K562 (cell line): ENCODE measurements around the gene BNIPL. TPM values are rescaled to one million over a fixed set of nuclear protein-coding genes. Genes with fewer than 3 reads are reported as not detected.
A peak's percentile ranks its signal among the peaks of the same experiment; 100 is the strongest.

Experiments
- ATAC-seq: fragments of 200-7000 bp; cut with Tn5 transposase; 3 replicates; pipeline ENCODE4 v1.9.1; 2020; ENCODE audit warnings: moderate library complexity
- BruUV-seq: library from RNA; stranded (reverse); fragments of 400-500 nt; replicated peaks from 2 replicates; lab custom pipeline; 2021; lab: Mats Ljungman, UMichigan
- CTCF ChIA-PET: fragments of 300-600 bp; formaldehyde crosslinking; extraction: SDS; loops from one replicate; lab custom pipeline; 2021; ENCODE audit warnings: low intra/inter-chr PET ratio; lab: Yijun Ruan, JAX
- POLR2A ChIA-PET: fragments of 300-600, 350-650 bp; sonication (Branson Sonifier 250); formaldehyde crosslinking; extraction: SDS; loops from one replicate; lab custom pipeline; 2021; ENCODE audit warnings: antibody characterized with exemption, inconsistent platforms; lab: Yijun Ruan, JAX
- DNase-seq, 4 experiments: peaks; one replicate each; pipeline versions ENCODE4 v3.0.0 to v3.0.0-alpha.2; 2011 to 2018; ENCODE audit warnings: low spot score in 3 of 4, mixed read lengths in 3 of 4; ENCODE audit errors: extremely low read depth in 1 of 4
- FAIRE-seq: peaks from 2 replicates; lab custom pipeline; 2011; peaks lifted over from hg19 to GRCh38; lab: Jason Lieb, UNC
- H2AFZ ChIP-seq: 2 replicates; pipeline ENCODE4 v1.6.0; 2011; ENCODE audit warnings: low read depth, low read length, control low read depth, inconsistent platforms
- H3K27ac ChIP-seq: fragments of 200-600 bp; 3 replicates; pipeline ENCODE4 v1.8.0; 2011; ENCODE audit warnings: low read depth, mild to moderate bottlenecking, control low read depth, inconsistent platforms, low read length, moderate library complexity, mixed read lengths; ENCODE audit errors: extremely low read depth
- H3K27me3 ChIP-seq, 2 experiments: fragments of 300-600 bp in 1 of 2; 2 replicates in 1 of 2; 3 replicates in 1 of 2; pipeline versions ENCODE4 v1.6.0 to v1.8.0; 2011; ENCODE audit warnings: inconsistent platforms in 2 of 2, low read length in 2 of 2, mild to moderate bottlenecking in 1 of 2, mixed read lengths in 1 of 2, moderate library complexity in 1 of 2; ENCODE audit not compliant: control insufficient read depth in 2 of 2, insufficient read depth in 2 of 2
- H3K36me3 ChIP-seq: fragments of 300-600 bp; 3 replicates; pipeline ENCODE4 v1.8.0; 2011; ENCODE audit warnings: mild to moderate bottlenecking, low read length, inconsistent platforms; ENCODE audit not compliant: control insufficient read depth, insufficient read depth
- H3K4me1 ChIP-seq, 2 experiments: fragments of 200-600 bp in 1 of 2; replicated peaks in 1 of 2; 2 replicates in 1 of 2; 3 replicates in 1 of 2; pipeline versions ENCODE4 v1.5.1 to v1.8.0; 2011; ENCODE audit warnings: inconsistent platforms in 2 of 2, low read length in 2 of 2, mild to moderate bottlenecking in 1 of 2, mixed read lengths in 1 of 2, moderate library complexity in 1 of 2; ENCODE audit not compliant: control insufficient read depth in 2 of 2, insufficient read depth in 2 of 2
- H3K4me2 ChIP-seq: 2 replicates; pipeline ENCODE4 v1.6.1; 2011; ENCODE audit warnings: low read length, control low read depth, inconsistent platforms, mixed read lengths; ENCODE audit not compliant: insufficient read depth
- H3K4me3 ChIP-seq: fragments of 200-600 bp; sonication (generic), shearing (Covaris generic); 2 replicates; pipeline ENCODE4 v1.5.1; 2016; ENCODE audit warnings: control low read depth, inconsistent platforms
- H3K79me2 ChIP-seq: fragments of 200-600 bp; 3 replicates; pipeline ENCODE4 v1.8.0; 2011; ENCODE audit warnings: low read length, inconsistent platforms; ENCODE audit not compliant: control insufficient read depth, insufficient read depth
- H3K9ac ChIP-seq, 2 experiments: 2 replicates each; pipeline versions ENCODE4 v1.6.0 to v1.6.1; 2011; ENCODE audit warnings: low read depth in 2 of 2, low read length in 2 of 2, control low read depth in 1 of 2, inconsistent platforms in 1 of 2, mild to moderate bottlenecking in 1 of 2, mixed read lengths in 1 of 2; ENCODE audit not compliant: insufficient read depth in 1 of 2
- H3K9me1 ChIP-seq: one replicate; pipeline ENCODE4 v1.6.0; 2011; ENCODE audit warnings: inconsistent platforms, mild to moderate bottlenecking, low read length, moderate library complexity; ENCODE audit not compliant: control insufficient read depth, insufficient read depth
- H3K9me3 ChIP-seq: replicated peaks from 2 replicates; pipeline ENCODE4 v1.5.1; 2011; ENCODE audit warnings: low read depth, low read length, inconsistent platforms; ENCODE audit not compliant: control insufficient read depth, insufficient read depth
- H4K20me1 ChIP-seq: replicated peaks from 2 replicates; pipeline ENCODE4 v1.6.1; 2011; ENCODE audit warnings: low read length, inconsistent platforms, mixed read lengths; ENCODE audit not compliant: control insufficient read depth, insufficient read depth
- CHD1 ChIP-seq: fragments of 200-600 bp; sonication (generic); IDR thresholded peaks from one replicate; pipeline ENCODE4 v1.6.1; 2012; ENCODE audit warnings: mild to moderate bottlenecking, moderate library complexity, low read length, inconsistent platforms
- POLR2AphosphoS2 ChIP-seq: IDR thresholded peaks from 2 replicates; pipeline ENCODE4 v1.6.1; 2012; ENCODE audit warnings: low read length, improper control_type of control experiment
- RBFOX2 ChIP-seq: fragments of 200-400 bp; formaldehyde crosslinking; IDR thresholded peaks from 2 replicates; pipeline ENCODE4 v1.6.1; 2017; ENCODE audit warnings: low read depth, mild to moderate bottlenecking, low read length, moderate library complexity
- RFX1 ChIP-seq: fragments of 450-650 bp; IDR thresholded peaks from 2 replicates; pipeline ENCODE4 v1.6.1; 2016; ENCODE audit warnings: mild to moderate bottlenecking, moderate library complexity
- SUPT5H ChIP-seq: fragments of 450-650 bp; IDR thresholded peaks from 2 replicates; pipeline ENCODE4 v1.6.1; 2016
- TFAM ChIP-seq: fragments of 250-450 bp; sonication (Bioruptor Pico); conservative IDR thresholded peaks from 2 replicates; pipeline ENCODE4 v1.5.0; 2021; ENCODE audit warnings: mild to moderate bottlenecking, moderate library complexity
- ZBTB7A ChIP-seq: IDR thresholded peaks from 2 replicates; pipeline ENCODE4 v1.6.1; 2011; ENCODE audit warnings: low read depth, mild to moderate bottlenecking, low read length, moderate library complexity, borderline replicate concordance; ENCODE audit not compliant: control insufficient read depth
- ZNF263 ChIP-seq: sonication (generic); formaldehyde crosslinking; IDR thresholded peaks from 2 replicates; pipeline ENCODE4 v1.8.0; 2022; ENCODE audit warnings: mild to moderate bottlenecking, missing genetic modification reagents, borderline replicate concordance
- ZNF76 ChIP-seq: fragments of 250-450 bp; sonication (Bioruptor Pico); IDR thresholded peaks from 2 replicates; pipeline ENCODE4 v1.4.0; 2020; ENCODE audit warnings: mild to moderate bottlenecking, moderate library complexity, borderline replicate concordance
- WGBS: fragments of 100-300 bp; shearing (Covaris generic); methylation state at CpG from one replicate; pipeline ENCODE4 v1.1.6; 2016; ENCODE audit warnings: low coverage, mixed read lengths; ENCODE audit not compliant: insufficient coverage; ENCODE audit errors: missing lambda C conversion rate; 5-methylcytosine and 5-hydroxymethylcytosine counted together
- in situ Hi-C: fragments of 300-500 bp; cut with MboI; formaldehyde crosslinking; loops from 4 replicates; pipeline ENCODE4 v1.15.0; 2018; ENCODE audit warnings: inconsistent platforms, mixed read lengths
- intact Hi-C: fragments of 100-400 bp; cut with micrococcal nuclease; formaldehyde crosslinking; loops from 2 replicates; pipeline ENCODE4 v1.14.2; 2022
- polyA plus RNA-seq, 8 experiments: library from polyadenylated mRNA; depleted of rRNA in 4 of 8; stranded (reverse) in 5 of 8; unstranded in 3 of 8; fragments of >200 nt; fragmentation: Nextera tagmentation in 2 of 8; fragmentation: Illumina TruSeq in 1 of 8; extraction: Ambion mirVana in 2 of 8; extraction: Trizol in 1 of 8; gene quantifications; 2 replicates each; pipeline versions ENCODE4 v1.2.1 to v1.2.3, GENCODE V29; 2011 to 2014; ENCODE audit warnings: inconsistent platforms in 1 of 8, missing spikeins in 1 of 8
- total RNA-seq, 7 experiments: library from RNA; depleted of rRNA in 6 of 7; stranded (reverse); fragments of >200 nt in 6 of 7; fragmentation: Illumina TruSeq in 2 of 7; extraction: Trizol in 2 of 7; gene quantifications; 2 replicates each; pipeline versions ENCODE4 v1.2.1 to v1.2.3, GENCODE V29; 2011 to 2021; ENCODE audit warnings: low replicate concordance in 1 of 7
- TF ChIP-seq, protein P1 (sequence below), 2 experiments: fragments of 450-650 bp; IDR thresholded peaks; 2 replicates each; pipeline ENCODE4 v1.6.1; 2018; ENCODE audit warnings: mild to moderate bottlenecking in 2 of 2, low read depth in 1 of 2; ENCODE audit not compliant: partially characterized antibody in 2 of 2

Gene BNIPL
- total and polyA plus RNA-seq, 9 of the 15 experiments (the other 6 are each of a cell fraction or from before 2014, with no cell fraction given), result 0.08 to 1.4 (median 0.68) TPM

DNA sequence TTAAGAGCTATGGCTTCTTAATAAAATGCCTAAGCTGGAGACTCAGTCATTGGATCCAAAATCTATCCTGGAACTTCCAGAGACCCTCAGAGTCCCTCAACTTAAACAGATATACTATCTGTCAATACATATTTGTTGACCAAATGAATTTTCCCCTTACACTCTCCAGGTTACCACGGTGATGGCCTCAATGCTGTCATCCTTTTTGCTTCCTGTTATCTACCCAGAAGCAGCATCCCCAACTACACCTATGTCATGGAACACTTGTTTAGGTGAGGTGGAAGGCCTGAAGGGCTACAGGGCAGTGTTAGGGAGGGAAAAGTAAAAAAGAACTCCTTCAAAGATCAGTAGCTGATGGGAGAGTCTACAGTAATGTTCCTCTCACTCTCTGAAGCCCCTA is 6.8 kb downstream of the BNIPL start:
- H3K79me2 ChIP-seq, result peaks cover 5% of the 10 kb centered on the region; the same call in 2 of the 3 replicates
- no peak for DNase-seq
- H2AFZ ChIP-seq, result no peak overlapping the region
- ChIA-PET CTCF (no interaction called here), POLR2A (interaction anchor here (0.7 to 2.6 kb wide), 6 partner anchors 12 to 36 kb away, joined by 3 to 16 read pairs (median 3); partner anchors contain the start of genes CDC42SE1, MINDY1 and MLLT11)
- intact Hi-C loops (no loop called here), in situ Hi-C loops (no loop called here)
- no peak overlapping the region for H3K4me3 ChIP-seq
- H4K20me1 ChIP-seq, result no peaks in the 10 kb centered on the region
- H3K36me3 ChIP-seq, result no peaks in the 10 kb centered on the region
- no peak overlapping the region for H3K9ac ChIP-seq
- H3K9me3 ChIP-seq, result no peaks in the 10 kb centered on the region
- no peak overlapping the region for H3K4me2 ChIP-seq
- peak; percentile 56 for TF ChIP-seq RFX1
- TF ChIP-seq ZNF76 (CRISPR knock-in tag), result no peak
- BruUV-seq, result no TSS peak
- H3K4me1 ChIP-seq, result peaks cover 9 to 13% of the 10 kb centered on the region in 2 experiments; a peak in 4 of 5 replicates
- WGBS, result 42% methylated on average over 1 of the region's 1 CpG
- ATAC-seq, result no peak
- no peaks in the 10 kb centered on the region for H3K27me3 ChIP-seq
- no peak overlapping the region for H3K27ac ChIP-seq
- H3K9me1 ChIP-seq, result no peaks in the 10 kb centered on the region
- no peak for FAIRE-seq

DNA sequence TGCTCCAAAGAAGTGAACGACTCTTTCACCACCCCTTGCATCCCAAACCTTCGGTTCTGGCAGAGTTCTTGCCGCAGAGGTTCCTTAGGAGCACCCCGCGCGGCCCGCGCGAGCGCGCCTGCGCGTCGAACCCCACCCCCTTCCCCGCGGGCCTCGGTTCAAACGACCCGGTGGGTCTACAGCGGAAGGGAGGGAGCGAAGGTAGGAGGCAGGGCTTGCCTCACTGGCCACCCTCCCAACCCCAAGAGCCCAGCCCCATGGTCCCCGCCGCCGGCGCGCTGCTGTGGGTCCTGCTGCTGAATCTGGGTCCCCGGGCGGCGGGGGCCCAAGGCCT is 11.2 kb downstream of the BNIPL start, which contains the start of gene C1orf56:
Gene C1orf56, plus strand, starts transcription at position 161 of the 334 bp plus-strand sequence. Its CDS starts 97 bp downstream, at position 258.
- Histone ChIP-seq H3K79me2 (peaks cover 12% of the 10 kb centered on the region), H4K20me1 (no peaks in the 10 kb centered on the region), H3K36me3 (peaks cover 28% of the 10 kb centered on the region), H3K9ac (peak within 1 kb of the TSS; percentile 54 to 90; a peak in 3 of 4 replicates), H3K4me2 (peak within 1 kb of the TSS; percentile 64), H3K4me3 (peak within 1 kb of the TSS; percentile 39), H3K27ac (peak within 1 kb of the TSS; percentile 52), H3K4me1 (peaks cover 17 to 18% of the 10 kb centered on the region in 2 experiments; a peak in 4 of 5 replicates), H2AFZ (peak within 1 kb of the TSS; percentile 68), H3K27me3 (no peaks in the 10 kb centered on the region), H3K9me3 (no peaks in the 10 kb centered on the region), H3K9me1 (no peaks in the 10 kb centered on the region)
- ATAC-seq, result peak; percentile 40
- ChIA-PET CTCF (no interaction called here), POLR2A (interaction anchor here (0.6 to 3.6 kb wide), 8 partner anchors 9 to 487 kb away, joined by 3 to 36 read pairs (median 4); partner anchors contain the start of genes BNIPL, CDC42SE1, MCL1 and MLLT11)
- in situ Hi-C loops (no loop called here), intact Hi-C loops (no loop called here)
- 54% methylated on average over 11 of the region's 29 CpGs for WGBS
- BruUV-seq, result no TSS peak
- no peak for FAIRE-seq
- DNase-seq, result peak; percentile 68 to 73 (median 72)
- TF ChIP-seq TFAM (CRISPR knock-in tag) (no peak), ZNF263 (CRISPR knock-in tag) (no peak), RBFOX2 (peak; percentile 67; the same call in 1 of the 2 replicates), ZBTB7A (peak; percentile 36; the same call in 1 of the 2 replicates), POLR2AphosphoS2 (no peak), CHD1 (no peak), SUPT5H (peak; percentile 23; the same call in 1 of the 2 replicates)
- TF ChIP-seq, protein P1, sequence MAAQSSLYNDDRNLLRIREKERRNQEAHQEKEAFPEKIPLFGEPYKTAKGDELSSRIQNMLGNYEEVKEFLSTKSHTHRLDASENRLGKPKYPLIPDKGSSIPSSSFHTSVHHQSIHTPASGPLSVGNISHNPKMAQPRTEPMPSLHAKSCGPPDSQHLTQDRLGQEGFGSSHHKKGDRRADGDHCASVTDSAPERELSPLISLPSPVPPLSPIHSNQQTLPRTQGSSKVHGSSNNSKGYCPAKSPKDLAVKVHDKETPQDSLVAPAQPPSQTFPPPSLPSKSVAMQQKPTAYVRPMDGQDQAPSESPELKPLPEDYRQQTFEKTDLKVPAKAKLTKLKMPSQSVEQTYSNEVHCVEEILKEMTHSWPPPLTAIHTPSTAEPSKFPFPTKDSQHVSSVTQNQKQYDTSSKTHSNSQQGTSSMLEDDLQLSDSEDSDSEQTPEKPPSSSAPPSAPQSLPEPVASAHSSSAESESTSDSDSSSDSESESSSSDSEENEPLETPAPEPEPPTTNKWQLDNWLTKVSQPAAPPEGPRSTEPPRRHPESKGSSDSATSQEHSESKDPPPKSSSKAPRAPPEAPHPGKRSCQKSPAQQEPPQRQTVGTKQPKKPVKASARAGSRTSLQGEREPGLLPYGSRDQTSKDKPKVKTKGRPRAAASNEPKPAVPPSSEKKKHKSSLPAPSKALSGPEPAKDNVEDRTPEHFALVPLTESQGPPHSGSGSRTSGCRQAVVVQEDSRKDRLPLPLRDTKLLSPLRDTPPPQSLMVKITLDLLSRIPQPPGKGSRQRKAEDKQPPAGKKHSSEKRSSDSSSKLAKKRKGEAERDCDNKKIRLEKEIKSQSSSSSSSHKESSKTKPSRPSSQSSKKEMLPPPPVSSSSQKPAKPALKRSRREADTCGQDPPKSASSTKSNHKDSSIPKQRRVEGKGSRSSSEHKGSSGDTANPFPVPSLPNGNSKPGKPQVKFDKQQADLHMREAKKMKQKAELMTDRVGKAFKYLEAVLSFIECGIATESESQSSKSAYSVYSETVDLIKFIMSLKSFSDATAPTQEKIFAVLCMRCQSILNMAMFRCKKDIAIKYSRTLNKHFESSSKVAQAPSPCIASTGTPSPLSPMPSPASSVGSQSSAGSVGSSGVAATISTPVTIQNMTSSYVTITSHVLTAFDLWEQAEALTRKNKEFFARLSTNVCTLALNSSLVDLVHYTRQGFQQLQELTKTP (IDR thresholded peaks at IDR 0.05; ENCODE audit: low read depth in 1 of 2, partially characterized antibody in 2 of 2), result no peak
